ENCODE data around the gene TPBGL.

TPBGL gene

DNA sequence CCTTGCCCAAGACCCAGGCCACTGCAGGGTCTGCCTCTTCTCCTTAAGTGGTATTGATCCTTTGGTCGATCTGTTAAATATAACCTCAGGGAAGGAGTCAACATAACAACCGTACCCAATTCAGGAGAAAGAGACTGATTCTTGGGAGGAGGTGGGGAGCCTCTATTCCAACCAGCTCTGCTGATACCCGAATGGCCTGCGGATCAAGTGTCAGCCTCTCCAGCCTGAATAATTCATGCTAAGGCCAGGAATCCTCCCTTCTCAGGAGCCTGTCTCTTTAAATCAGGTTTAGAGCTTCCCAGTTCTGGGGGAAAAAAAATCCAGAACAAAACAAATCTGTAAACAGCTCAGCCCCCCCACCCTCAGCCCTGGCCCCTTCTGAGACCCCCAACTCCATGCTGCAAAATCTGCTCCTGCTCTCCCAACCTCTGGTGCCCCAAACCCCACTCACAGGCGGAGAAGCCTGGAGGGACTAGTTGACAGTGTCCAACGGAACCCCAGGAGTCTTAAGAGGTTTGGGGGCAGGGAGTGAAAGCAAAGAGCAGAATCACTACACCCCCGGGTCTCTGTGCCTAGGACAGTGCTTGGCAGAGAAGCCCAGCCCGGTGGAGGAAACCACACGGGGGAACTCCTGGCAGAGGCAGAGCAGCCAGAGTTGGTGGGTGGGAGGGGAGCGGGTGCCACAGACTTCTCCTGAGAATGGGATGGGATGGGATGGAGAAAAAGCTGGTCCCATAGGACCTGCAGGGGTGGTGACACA lies 863 bp upstream of the TPBGL start:
- Histone ChIP-seq H3K4me1 (ENCODE audit: insufficient read depth, low read length) (peaks cover 3% of the 10 kb centered on the region), H3K27ac (ENCODE audit: low read depth, low read length) (no peak overlapping the region), H3K4me3 (ENCODE audit: low read depth in 1 of 2, low read length in 2 of 2) (no peak overlapping the region), H3K9me3 (ENCODE audit: low read length) (no peaks in the 10 kb centered on the region), H3K27me3 (ENCODE audit: control insufficient read depth in 1 of 2, insufficient read depth in 2 of 2, low read length in 2 of 2) (peaks cover 23 to 29% of the 10 kb centered on the region in 2 donors), H3K36me3 (ENCODE audit: insufficient read depth, low read length) (no peaks in the 10 kb centered on the region), H3K9ac (ENCODE audit: low read length) (no peak overlapping the region)

DNA sequence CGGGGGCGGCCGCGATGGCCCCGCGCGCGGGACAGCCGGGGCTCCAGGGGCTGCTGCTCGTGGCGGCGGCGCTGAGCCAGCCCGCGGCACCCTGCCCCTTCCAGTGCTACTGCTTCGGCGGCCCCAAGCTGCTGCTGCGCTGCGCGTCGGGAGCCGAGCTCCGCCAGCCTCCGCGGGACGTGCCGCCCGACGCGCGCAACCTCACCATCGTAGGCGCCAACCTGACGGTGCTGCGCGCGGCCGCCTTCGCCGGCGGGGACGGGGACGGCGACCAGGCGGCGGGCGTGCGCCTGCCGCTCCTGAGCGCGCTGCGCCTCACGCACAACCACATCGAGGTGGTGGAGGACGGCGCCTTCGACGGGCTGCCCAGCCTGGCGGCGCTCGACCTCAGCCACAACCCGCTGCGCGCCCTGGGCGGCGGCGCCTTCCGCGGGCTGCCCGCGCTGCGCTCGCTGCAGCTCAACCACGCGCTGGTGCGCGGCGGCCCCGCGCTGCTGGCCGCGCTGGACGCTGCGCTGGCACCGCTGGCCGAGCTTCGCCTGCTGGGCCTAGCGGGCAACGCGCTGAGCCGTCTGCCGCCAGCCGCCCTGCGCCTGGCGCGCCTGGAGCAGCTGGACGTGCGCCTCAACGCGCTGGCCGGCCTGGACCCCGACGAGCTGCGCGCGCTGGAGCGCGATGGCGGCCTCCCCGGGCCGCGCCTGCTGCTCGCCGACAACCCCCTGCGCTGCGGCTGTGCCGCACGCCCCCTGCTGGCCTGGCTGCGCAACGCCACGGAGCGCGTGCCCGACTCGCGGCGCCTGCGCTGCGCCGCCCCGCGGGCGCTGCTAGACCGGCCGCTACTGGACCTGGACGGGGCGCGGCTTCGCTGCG lies 697 bp downstream of the TPBGL start:
- Histone ChIP-seq H3K9me3 (ENCODE audit: low read length) (no peaks in the 10 kb centered on the region), H3K36me3 (ENCODE audit: insufficient read depth, low read length) (no peaks in the 10 kb centered on the region), H3K9ac (ENCODE audit: low read length) (no peak overlapping the region), H3K4me3 (ENCODE audit: low read depth in 1 of 2, low read length in 2 of 2) (peak overlapping the region in 1 of 2 donors; percentile 27), H3K4me1 (ENCODE audit: insufficient read depth, low read length) (peaks cover 8% of the 10 kb centered on the region), H3K27me3 (ENCODE audit: control insufficient read depth in 1 of 2, insufficient read depth in 2 of 2, low read length in 2 of 2) (peaks cover 23 to 29% of the 10 kb centered on the region in 2 donors), H3K27ac (ENCODE audit: low read depth, low read length) (no peak overlapping the region)

DNA sequence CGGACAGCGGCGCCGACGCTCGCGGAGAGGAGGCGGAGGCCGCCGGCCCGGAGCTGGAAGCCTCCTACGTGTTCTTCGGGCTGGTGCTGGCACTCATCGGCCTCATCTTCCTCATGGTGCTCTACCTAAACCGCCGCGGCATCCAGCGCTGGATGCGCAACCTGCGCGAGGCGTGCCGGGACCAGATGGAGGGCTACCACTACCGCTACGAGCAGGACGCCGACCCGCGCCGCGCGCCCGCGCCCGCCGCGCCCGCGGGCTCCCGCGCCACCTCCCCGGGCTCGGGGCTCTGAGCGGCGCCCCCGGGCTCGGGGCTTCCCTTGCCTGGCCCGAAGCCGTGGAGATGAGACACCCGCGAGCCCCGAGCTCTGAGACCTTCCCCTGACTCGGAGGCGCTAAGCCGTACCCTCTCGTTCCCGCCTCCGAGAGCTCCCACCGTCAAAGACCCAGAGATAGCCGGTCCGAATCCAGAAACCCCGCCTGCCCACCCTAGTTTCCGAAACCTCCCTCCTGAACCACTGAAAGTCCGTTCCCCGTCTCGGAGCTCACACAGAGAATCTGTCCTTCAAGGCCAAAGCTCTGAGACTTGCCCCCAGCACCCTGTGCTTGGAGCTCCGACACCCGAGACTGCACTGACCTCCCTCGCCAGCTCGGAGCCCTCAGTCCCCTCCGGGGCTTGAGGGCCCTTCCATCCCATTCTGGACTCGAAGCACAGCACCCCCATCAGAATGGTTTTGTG lies 1.5 kb downstream of the TPBGL start:
- peaks cover 11% of the 10 kb centered on the region for H3K4me1 ChIP-seq (ENCODE audit: insufficient read depth, low read length)
- H3K9ac ChIP-seq (ENCODE audit: low read length) = no peak overlapping the region
- no peaks in the 10 kb centered on the region for H3K36me3 ChIP-seq (ENCODE audit: insufficient read depth, low read length)
- peak overlapping the region in 1 of 2 donors; percentile 27 for H3K4me3 ChIP-seq (ENCODE audit: low read depth in 1 of 2, low read length in 2 of 2)
- no peaks in the 10 kb centered on the region for H3K9me3 ChIP-seq (ENCODE audit: low read length)
- no peak overlapping the region for H3K27ac ChIP-seq (ENCODE audit: low read depth, low read length)
- H3K27me3 ChIP-seq (ENCODE audit: control insufficient read depth in 1 of 2, insufficient read depth in 2 of 2, low read length in 2 of 2) = peaks cover 23 to 29% of the 10 kb centered on the region in 2 donors

DNA sequence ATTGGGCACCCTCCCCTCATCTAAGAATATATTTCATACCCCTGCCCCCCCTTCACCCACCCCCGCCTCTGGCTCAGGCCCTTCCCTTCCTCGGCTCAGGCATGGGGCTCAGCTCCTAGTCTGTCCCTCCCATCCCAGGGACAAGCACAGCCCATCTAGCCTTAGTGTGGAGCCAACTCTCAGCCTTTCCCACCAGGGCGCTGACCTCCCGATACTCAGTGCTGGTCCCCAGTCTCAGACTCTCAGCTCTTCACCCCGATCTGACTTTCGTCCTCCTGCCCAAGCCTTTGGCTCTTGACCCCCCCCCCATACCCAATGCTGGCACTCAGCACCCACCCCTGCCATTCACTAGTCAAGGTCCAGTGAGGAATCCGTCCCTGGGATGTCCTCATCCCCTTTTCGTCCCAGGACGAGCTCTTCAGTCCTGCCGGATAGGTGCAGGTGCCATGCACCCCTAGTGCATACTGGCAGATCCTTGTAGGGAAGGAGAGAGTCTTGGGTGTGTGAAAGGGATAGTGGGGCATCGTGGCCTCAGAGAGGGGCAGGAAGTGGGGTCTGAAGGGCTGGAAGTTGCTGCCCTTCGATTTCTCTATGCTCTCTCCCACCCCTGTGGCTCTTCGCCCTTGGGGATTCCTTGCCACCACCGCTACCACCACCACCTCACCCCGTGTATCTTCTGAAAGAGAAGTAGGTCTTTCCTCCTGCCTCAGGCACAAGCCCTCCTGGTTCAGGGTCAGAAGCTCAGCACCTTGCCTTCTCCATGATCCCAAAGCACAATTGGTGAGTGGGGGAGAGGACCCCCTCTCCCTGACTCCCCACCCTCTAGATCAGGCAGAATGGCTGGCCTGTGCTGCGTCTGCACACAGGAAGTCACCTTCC lies 2.4 kb downstream of the TPBGL start:
- Histone ChIP-seq H3K27ac (ENCODE audit: low read depth, low read length) (no peak overlapping the region), H3K36me3 (ENCODE audit: insufficient read depth, low read length) (no peaks in the 10 kb centered on the region), H3K9me3 (ENCODE audit: low read length) (no peaks in the 10 kb centered on the region), H3K27me3 (ENCODE audit: control insufficient read depth in 1 of 2, insufficient read depth in 2 of 2, low read length in 2 of 2) (peaks cover 23 to 29% of the 10 kb centered on the region in 2 donors), H3K4me1 (ENCODE audit: insufficient read depth, low read length) (peaks cover 11% of the 10 kb centered on the region), H3K4me3 (ENCODE audit: low read depth in 1 of 2, low read length in 2 of 2) (no peak overlapping the region), H3K9ac (ENCODE audit: low read length) (no peak overlapping the region)

- peaks cover 16% of the 10 kb centered on the region for H3K4me1 ChIP-seq (ENCODE audit: insufficient read depth, low read length)
- no peak overlapping the region for H3K27ac ChIP-seq (ENCODE audit: low read depth, low read length)
- no peak overlapping the region for H3K4me3 ChIP-seq (ENCODE audit: low read depth in 1 of 2, low read length in 2 of 2)
- no peaks in the 10 kb centered on the region for H3K36me3 ChIP-seq (ENCODE audit: insufficient read depth, low read length)
- peaks cover 21 to 29% of the 10 kb centered on the region in 2 donors for H3K27me3 ChIP-seq (ENCODE audit: control insufficient read depth in 1 of 2, insufficient read depth in 2 of 2, low read length in 2 of 2)
- no peaks in the 10 kb centered on the region for H3K9me3 ChIP-seq (ENCODE audit: low read length)
- H3K9ac ChIP-seq (ENCODE audit: low read length) = no peak overlapping the region
These were observed 3.7 kb downstream of the TPBGL start for GRCh38 chr11:75244052-75244814.

GRCh38 chr11:75245356-75246005 lies 4.9 kb downstream of the TPBGL start:
- Histone ChIP-seq H3K9me3 (ENCODE audit: low read length) (no peaks in the 10 kb centered on the region), H3K9ac (ENCODE audit: low read length) (no peak overlapping the region), H3K36me3 (ENCODE audit: insufficient read depth, low read length) (no peaks in the 10 kb centered on the region), H3K27ac (ENCODE audit: low read depth, low read length) (no peak overlapping the region), H3K4me1 (ENCODE audit: insufficient read depth, low read length) (peaks cover 16% of the 10 kb centered on the region), H3K4me3 (ENCODE audit: low read depth in 1 of 2, low read length in 2 of 2) (no peak overlapping the region), H3K27me3 (ENCODE audit: control insufficient read depth in 1 of 2, insufficient read depth in 2 of 2, low read length in 2 of 2) (peaks cover 9 to 21% of the 10 kb centered on the region in 2 donors)

- no peak overlapping the region for H3K4me3 ChIP-seq (ENCODE audit: low read depth in 1 of 2, low read length in 2 of 2)
- H3K9ac ChIP-seq (ENCODE audit: low read length) = no peak overlapping the region
- peaks cover 8 to 18% of the 10 kb centered on the region in 2 donors for H3K27me3 ChIP-seq (ENCODE audit: control insufficient read depth in 1 of 2, insufficient read depth in 2 of 2, low read length in 2 of 2)
- no peak overlapping the region for H3K27ac ChIP-seq (ENCODE audit: low read depth, low read length)
- H3K9me3 ChIP-seq (ENCODE audit: low read length) = no peaks in the 10 kb centered on the region
- H3K36me3 ChIP-seq (ENCODE audit: insufficient read depth, low read length) = no peaks in the 10 kb centered on the region
- peaks cover 16% of the 10 kb centered on the region for H3K4me1 ChIP-seq (ENCODE audit: insufficient read depth, low read length)
These were observed 5.6 kb downstream of the TPBGL start for GRCh38 chr11:75246006-75246670.

DNA sequence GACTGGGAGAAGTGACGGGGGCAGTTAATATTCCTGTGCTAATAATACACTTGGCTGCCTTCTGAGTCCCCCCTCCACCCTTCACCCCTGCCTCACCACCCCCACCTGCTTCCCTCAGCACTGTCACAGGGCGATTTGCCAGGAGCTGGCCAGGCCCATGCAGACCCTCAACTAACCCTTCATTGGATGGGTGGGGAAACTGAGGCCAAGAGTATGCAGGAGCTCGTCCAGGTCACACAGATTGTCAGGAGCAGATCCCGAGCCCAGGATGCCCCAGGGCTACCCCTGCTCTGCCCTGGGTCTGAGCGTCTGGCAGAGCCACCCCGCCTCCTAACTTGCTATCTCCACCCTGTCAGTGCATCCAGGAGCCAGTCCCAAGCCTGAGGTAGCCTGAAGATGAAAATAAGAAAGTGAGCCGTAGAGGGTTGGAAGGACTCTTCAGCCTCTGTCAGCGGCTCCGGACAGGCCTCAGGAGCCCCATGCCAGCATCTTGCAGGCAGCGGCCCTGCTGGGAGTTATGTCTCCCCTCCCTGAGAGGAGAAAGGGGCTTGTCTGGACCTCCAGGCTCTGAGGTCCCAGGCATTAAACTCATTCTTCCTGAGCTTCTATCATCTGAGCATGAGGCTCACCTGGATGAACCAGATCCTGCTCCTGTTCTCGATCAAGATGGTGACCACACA lies 6.2 kb downstream of the TPBGL start:
- H3K27ac ChIP-seq (ENCODE audit: low read depth, low read length) = no peak overlapping the region
- H3K9me3 ChIP-seq (ENCODE audit: low read length) = no peaks in the 10 kb centered on the region
- H3K4me1 ChIP-seq (ENCODE audit: insufficient read depth, low read length) = peaks cover 16% of the 10 kb centered on the region
- peaks cover 8 to 18% of the 10 kb centered on the region in 2 donors for H3K27me3 ChIP-seq (ENCODE audit: control insufficient read depth in 1 of 2, insufficient read depth in 2 of 2, low read length in 2 of 2)
- H3K4me3 ChIP-seq (ENCODE audit: low read depth in 1 of 2, low read length in 2 of 2) = no peak overlapping the region
- H3K9ac ChIP-seq (ENCODE audit: low read length) = no peak overlapping the region
- no peaks in the 10 kb centered on the region for H3K36me3 ChIP-seq (ENCODE audit: insufficient read depth, low read length)

DNA sequence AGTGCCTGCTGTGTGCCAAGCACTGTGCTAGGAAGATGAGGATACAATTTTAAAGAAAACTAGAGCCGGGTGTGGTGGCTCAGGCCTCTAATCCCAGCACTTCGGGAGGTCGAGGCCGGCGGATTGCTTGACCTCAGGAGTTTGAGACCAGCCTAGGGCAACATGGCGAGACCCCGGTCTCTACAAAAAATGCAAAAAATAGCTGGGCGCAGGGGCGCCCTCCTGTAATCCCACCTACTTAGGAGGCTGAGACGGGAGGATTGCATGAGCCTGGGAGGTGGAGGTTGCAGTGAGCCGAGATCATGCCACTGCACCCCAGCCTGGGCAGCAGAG lies 8.3 kb downstream of the TPBGL start:
- Histone ChIP-seq H3K4me1 (ENCODE audit: insufficient read depth, low read length) (peaks cover 12% of the 10 kb centered on the region), H3K4me3 (ENCODE audit: low read depth in 1 of 2, low read length in 2 of 2) (no peak overlapping the region), H3K9ac (ENCODE audit: low read length) (no peak overlapping the region), H3K9me3 (ENCODE audit: low read length) (no peaks in the 10 kb centered on the region), H3K36me3 (ENCODE audit: insufficient read depth, low read length) (no peaks in the 10 kb centered on the region), H3K27me3 (ENCODE audit: control insufficient read depth in 1 of 2, insufficient read depth in 2 of 2, low read length in 2 of 2) (peaks cover 0 to 4% of the 10 kb centered on the region in 2 donors), H3K27ac (ENCODE audit: low read depth, low read length) (no peak overlapping the region)
